HCT116 (cell line): ENCODE results near the gene ERC1.
A peak's percentile ranks its signal among the peaks of the same experiment; 100 is the strongest.

Experiments used
- ATF3 ChIP-seq: IDR thresholded peaks from 2 replicates; pipeline ENCODE4 v1.6.1; 2012
- CEBPB ChIP-seq: IDR thresholded peaks from 2 replicates; pipeline ENCODE4 v1.6.1; 2012; ENCODE audit warnings: low read depth
- CTCF ChIP-seq, 3 experiments: fragments of 200-600 bp in 1 of 3; sonication (generic) in 1 of 3; IDR thresholded peaks in 2 of 3; conservative IDR thresholded peaks in 1 of 3; 2 replicates each; pipeline ENCODE4 v1.5.1; 2012 to 2017; ENCODE audit warnings: low read depth in 2 of 3, low read length in 2 of 3, antibody characterized with exemption in 1 of 3, borderline replicate concordance in 1 of 3, control low read depth in 1 of 3, mild to moderate bottlenecking in 1 of 3, mixed read lengths in 1 of 3, mixed run types in 1 of 3, moderate library complexity in 1 of 3; ENCODE audit not compliant: insufficient read depth in 1 of 3
- EZH2 ChIP-seq: fragments of 200-600 bp; sonication (generic); IDR thresholded peaks from 2 replicates; pipeline ENCODE4 v1.6.1; 2017; ENCODE audit warnings: antibody characterized with exemption, mixed run types
- FOSL1 ChIP-seq: IDR thresholded peaks from 2 replicates; pipeline ENCODE4 v1.6.1; 2012; ENCODE audit warnings: low read depth
- POLR2A ChIP-seq: IDR thresholded peaks from 2 replicates; pipeline ENCODE4 v1.7.0; 2011; ENCODE audit warnings: borderline replicate concordance; ENCODE audit not compliant: insufficient read depth, insufficient read length; ENCODE audit errors: extremely low read depth
- POLR2AphosphoS5 ChIP-seq: IDR thresholded peaks from 2 replicates; pipeline ENCODE4 v1.6.1; 2011; ENCODE audit warnings: mild to moderate bottlenecking, low read depth, low read length, moderate library complexity
- REST ChIP-seq: IDR thresholded peaks from 2 replicates; pipeline ENCODE4 v1.6.1; 2012; ENCODE audit warnings: low read depth
- ZBTB33 ChIP-seq: IDR thresholded peaks from 2 replicates; pipeline ENCODE4 v1.6.1; 2011; ENCODE audit warnings: mild to moderate bottlenecking, low read length, moderate library complexity; ENCODE audit not compliant: insufficient replicate concordance; ENCODE audit errors: extremely low read depth
- ZNF274 ChIP-seq: fragments of 200-500 bp; sonication (Bioruptor generic); IDR thresholded peaks from 2 replicates; pipeline ENCODE4 v1.6.1; 2014; ENCODE audit warnings: mild to moderate bottlenecking, low read depth, low read length, inconsistent platforms

GRCh38 chr12:1093166-1093751, 102.2 kb downstream of the ERC1 start:
- TF ChIP-seq REST = no peak
- peak; percentile 53 to 76 (median 74); a peak in 5 of 6 replicates for TF ChIP-seq CTCF (IDR thresholded peaks at IDR 0.05 in 2 of 3, conservative IDR thresholded peaks at IDR 0.05 in 1 of 3; ENCODE audit: borderline replicate concordance in 1 of 3, insufficient read depth in 1 of 3, low read depth in 2 of 3, low read length in 2 of 3)
- no peak for TF ChIP-seq ATF3
- no peak for TF ChIP-seq EZH2
- TF ChIP-seq POLR2AphosphoS5 = no peak
- TF ChIP-seq ZNF274 = no peak
- TF ChIP-seq ZBTB33 = no peak
- TF ChIP-seq FOSL1 = no peak
- no peak for TF ChIP-seq POLR2A
- no peak for TF ChIP-seq CEBPB
